DMS53 (cell line): Measurements from ENCODE around the gene FAM222B.
"Not testable (repeated sequence)": the region's sequence is repeated elsewhere in the genome, so short reads cannot be mapped to it uniquely, and the experiment has no call there.

Source experiments
- DNase-seq: peaks from one replicate; lab custom pipeline; 2025; lab: John Stamatoyannopoulos, UW

Gene FAM222B

GRCh38 chr17:28871056-28871579 is 28.5 kb upstream of the FAM222B start:
- no peak for DNase-seq

GRCh38 chr17:28867276-28867675 is 24.7 kb upstream of the FAM222B start:
- DNase-seq, result no peak

- peak; percentile 69 for DNase-seq
Measured at GRCh38 chr17:28865946-28866752, 23.6 kb upstream of the FAM222B start.

GRCh38 chr17:28864991-28865849 is 22.6 kb upstream of the FAM222B start:
- DNase-seq, result no peak

- DNase-seq, result no peak
Measured at GRCh38 chr17:28863953-28864352, 21.4 kb upstream of the FAM222B start.

GRCh38 chr17:28862561-28862960 is 20.0 kb upstream of the FAM222B start:
- DNase-seq, result no peak

- no peak for DNase-seq
Measured at GRCh38 chr17:28861393-28862203, 19.0 kb upstream of the FAM222B start.

GRCh38 chr17:28860363-28860808 is 17.8 kb upstream of the FAM222B start:
- no peak for DNase-seq

GRCh38 chr17:28858801-28859355 is 16.3 kb upstream of the FAM222B start:
- DNase-seq, result no peak

- DNase-seq, result no peak
Measured at GRCh38 chr17:28857905-28858800, 15.6 kb upstream of the FAM222B start.

GRCh38 chr17:28856028-28856574 is 13.5 kb upstream of the FAM222B start:
- no peak for DNase-seq

- DNase-seq, result no peak
Measured at GRCh38 chr17:28855336-28855679, 12.7 kb upstream of the FAM222B start.

GRCh38 chr17:28854457-28855335 is 12.1 kb upstream of the FAM222B start, which contains the start of gene ERAL1:
Gene ERAL1 (plus strand): TSS chr17:28855016. CDS start chr17:28855035, 19 bp downstream.
- peak; percentile 90 for DNase-seq

GRCh38 chr17:28853295-28853694 is 10.7 kb upstream of the FAM222B start:
- DNase-seq, result no peak

GRCh38 chr17:28849281-28849680 is 6.7 kb upstream of the FAM222B start:
- DNase-seq, result no peak

- peak; percentile 31 for DNase-seq
Measured at GRCh38 chr17:28848667-28849066, 6.1 kb upstream of the FAM222B start.

GRCh38 chr17:28846699-28847098 is 4.1 kb upstream of the FAM222B start:
- DNase-seq, result not testable (repeated sequence)

GRCh38 chr17:28846231-28846630 is 3.6 kb upstream of the FAM222B start:
- DNase-seq, result no peak

GRCh38 chr17:28843816-28844148 is 1.2 kb upstream of the FAM222B start:
- no peak for DNase-seq
